KMS-11 (cell line): ENCODE measurements around the gene DNAJB8.

Experiments used
- H2AFZ ChIP-seq: fragments of 200-600 bp; sonication (generic); 2 replicates; pipeline ENCODE4 v1.6.1; 2016; ENCODE audit warnings: antibody characterized with exemption, mixed run types, low read depth
- H3K27ac ChIP-seq: fragments of 200-600 bp; sonication (generic); 2 replicates; pipeline ENCODE4 v1.6.1; 2016; ENCODE audit warnings: mild to moderate bottlenecking, mixed run types
- H3K27me3 ChIP-seq: fragments of 200-600 bp; sonication (generic); 2 replicates; pipeline ENCODE4 v1.6.1; 2017; ENCODE audit warnings: mild to moderate bottlenecking, low read depth, mixed run types, moderate library complexity; ENCODE audit not compliant: insufficient read depth
- H3K36me3 ChIP-seq: fragments of 200-600 bp; sonication (generic); 2 replicates; pipeline ENCODE4 v1.6.1; 2017; ENCODE audit warnings: mild to moderate bottlenecking, mixed run types; ENCODE audit not compliant: insufficient read depth
- H3K4me1 ChIP-seq: fragments of 200-600 bp; sonication (generic); 2 replicates; pipeline ENCODE4 v1.6.1; 2016; ENCODE audit warnings: mild to moderate bottlenecking, low read depth, mixed run types; ENCODE audit not compliant: poor library complexity, severe bottlenecking
- H3K4me2 ChIP-seq: fragments of 200-600 bp; sonication (generic); 2 replicates; pipeline ENCODE4 v1.7.0; 2016; ENCODE audit warnings: mild to moderate bottlenecking, mixed run types
- H3K4me3 ChIP-seq: fragments of 200-600 bp; sonication (generic); IDR thresholded peaks from 2 replicates; pipeline ENCODE4 v1.6.1; 2017; ENCODE audit warnings: low read depth, low read length, mixed read lengths; ENCODE audit not compliant: insufficient read depth
- H3K79me2 ChIP-seq: fragments of 200-600 bp; sonication (generic); 2 replicates; pipeline ENCODE4 v1.6.1; 2016; ENCODE audit warnings: low read depth, mixed run types; ENCODE audit not compliant: insufficient read depth
- H3K9ac ChIP-seq: fragments of 200-600 bp; sonication (generic); 2 replicates; pipeline ENCODE4 v1.6.1; 2016; ENCODE audit warnings: mild to moderate bottlenecking, mixed run types
- H4K20me1 ChIP-seq: fragments of 200-600 bp; sonication (generic); 2 replicates; pipeline ENCODE4 v1.6.1; 2016; ENCODE audit warnings: mild to moderate bottlenecking, mixed run types; ENCODE audit not compliant: insufficient read depth
- CTCF ChIP-seq: fragments of 200-600 bp; sonication (generic); conservative IDR thresholded peaks from 2 replicates; pipeline ENCODE4 v1.6.1; 2017; ENCODE audit warnings: low read depth, mild to moderate bottlenecking, antibody characterized with exemption, low read length, moderate library complexity, mixed read lengths

Gene DNAJB8

GRCh38 chr3:128462931-128463330 is 3.8 kb downstream of the DNAJB8 start:
- Histone ChIP-seq H4K20me1 (no peaks in the 10 kb centered on the region), H3K9ac (no peak overlapping the region), H3K79me2 (no peaks in the 10 kb centered on the region), H3K36me3 (no peaks in the 10 kb centered on the region), H3K27ac (no peak overlapping the region), H2AFZ (no peak overlapping the region), H3K27me3 (peaks cover 95% of the 10 kb centered on the region), H3K4me2 (no peak overlapping the region), H3K4me3 (no peak overlapping the region), H3K4me1 (no peaks in the 10 kb centered on the region)
- TF ChIP-seq CTCF: no peak

GRCh38 chr3:128462341-128462910 is 4.3 kb downstream of the DNAJB8 start:
- H4K20me1 ChIP-seq: no peaks in the 10 kb centered on the region
- no peaks in the 10 kb centered on the region for H3K36me3 ChIP-seq
- peaks cover 95% of the 10 kb centered on the region for H3K27me3 ChIP-seq
- H3K79me2 ChIP-seq: no peaks in the 10 kb centered on the region
- no peak overlapping the region for H3K9ac ChIP-seq
- H2AFZ ChIP-seq: no peak overlapping the region
- no peak for TF ChIP-seq CTCF
- no peak overlapping the region for H3K4me3 ChIP-seq
- H3K4me1 ChIP-seq: no peaks in the 10 kb centered on the region
- H3K4me2 ChIP-seq: no peak overlapping the region
- H3K27ac ChIP-seq: no peak overlapping the region

GRCh38 chr3:128461731-128462130 is 5.0 kb downstream of the DNAJB8 start:
- Histone ChIP-seq H2AFZ (no peak overlapping the region), H3K9ac (no peak overlapping the region), H3K79me2 (no peaks in the 10 kb centered on the region), H3K36me3 (no peaks in the 10 kb centered on the region), H3K4me1 (no peaks in the 10 kb centered on the region), H3K27me3 (peaks cover 92% of the 10 kb centered on the region), H3K4me3 (no peak overlapping the region), H3K27ac (no peak overlapping the region), H4K20me1 (no peaks in the 10 kb centered on the region), H3K4me2 (no peak overlapping the region)
- no peak for TF ChIP-seq CTCF

GRCh38 chr3:128459461-128459820 is 7.2 kb downstream of the DNAJB8 start:
- H3K4me2 ChIP-seq: no peak overlapping the region
- TF ChIP-seq CTCF: no peak
- no peak overlapping the region for H3K4me3 ChIP-seq
- no peaks in the 10 kb centered on the region for H3K79me2 ChIP-seq
- no peaks in the 10 kb centered on the region for H3K36me3 ChIP-seq
- H4K20me1 ChIP-seq: no peaks in the 10 kb centered on the region
- no peaks in the 10 kb centered on the region for H3K4me1 ChIP-seq
- H3K27ac ChIP-seq: no peak overlapping the region
- H3K9ac ChIP-seq: no peak overlapping the region
- peaks cover 94% of the 10 kb centered on the region for H3K27me3 ChIP-seq
- H2AFZ ChIP-seq: no peak overlapping the region
